ENCODE results near the gene MED31.
A peak's percentile ranks its signal among the peaks of the same experiment; 100 is the strongest.
"Not testable (repeated sequence)": the region's sequence is repeated elsewhere in the genome, so short reads cannot be mapped to it uniquely, and the experiment has no call there.

MED31 gene

GRCh38 chr17:6667516-6667915 lies 16.1 kb upstream of the MED31 start:
- Histone ChIP-seq H3K27ac (ENCODE audit: low read length) (no peak overlapping the region), H3K4me1 (ENCODE audit: low read length) (no peaks in the 10 kb centered on the region), H3K4me2 (ENCODE audit: low read depth, low read length) (no peak overlapping the region), H3K27me3 (replicated peaks; ENCODE audit: insufficient read depth, low read length) (no peaks in the 10 kb centered on the region), H3K9ac (ENCODE audit: low read length) (no peak overlapping the region), H3K36me3 (replicated peaks; ENCODE audit: insufficient read depth, low read length) (no peaks in the 10 kb centered on the region), H3K4me3 (ENCODE audit: low read length) (no peak overlapping the region), H3K9me2 (replicated peaks; ENCODE audit: insufficient read depth, low read length) (no peaks in the 10 kb centered on the region), H3K79me2 (ENCODE audit: low read length) (no peaks in the 10 kb centered on the region), H3F3A (ENCODE audit: insufficient read depth, low read length) (no peaks in the 10 kb centered on the region), H4K20me1 (ENCODE audit: insufficient read depth, low read length) (no peaks in the 10 kb centered on the region), H2AFZ (ENCODE audit: low read length) (no peak overlapping the region), H3K9me3 (replicated peaks; ENCODE audit: insufficient read depth, low read length) (no peaks in the 10 kb centered on the region)
- no peak for DNase-seq
- TF ChIP-seq EZH2phosphoT487 (IDR thresholded peaks at IDR 0.05; ENCODE audit: low read length) (no peak), EZH2 (optimal IDR thresholded peaks at IDR 0.05; ENCODE audit: low read depth, low read length) (no peak)
- TF ChIP-seq, protein P1, sequence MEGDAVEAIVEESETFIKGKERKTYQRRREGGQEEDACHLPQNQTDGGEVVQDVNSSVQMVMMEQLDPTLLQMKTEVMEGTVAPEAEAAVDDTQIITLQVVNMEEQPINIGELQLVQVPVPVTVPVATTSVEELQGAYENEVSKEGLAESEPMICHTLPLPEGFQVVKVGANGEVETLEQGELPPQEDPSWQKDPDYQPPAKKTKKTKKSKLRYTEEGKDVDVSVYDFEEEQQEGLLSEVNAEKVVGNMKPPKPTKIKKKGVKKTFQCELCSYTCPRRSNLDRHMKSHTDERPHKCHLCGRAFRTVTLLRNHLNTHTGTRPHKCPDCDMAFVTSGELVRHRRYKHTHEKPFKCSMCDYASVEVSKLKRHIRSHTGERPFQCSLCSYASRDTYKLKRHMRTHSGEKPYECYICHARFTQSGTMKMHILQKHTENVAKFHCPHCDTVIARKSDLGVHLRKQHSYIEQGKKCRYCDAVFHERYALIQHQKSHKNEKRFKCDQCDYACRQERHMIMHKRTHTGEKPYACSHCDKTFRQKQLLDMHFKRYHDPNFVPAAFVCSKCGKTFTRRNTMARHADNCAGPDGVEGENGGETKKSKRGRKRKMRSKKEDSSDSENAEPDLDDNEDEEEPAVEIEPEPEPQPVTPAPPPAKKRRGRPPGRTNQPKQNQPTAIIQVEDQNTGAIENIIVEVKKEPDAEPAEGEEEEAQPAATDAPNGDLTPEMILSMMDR (IDR thresholded peaks at IDR 0.05; ENCODE audit: low read length), result no peak

GRCh38 chr17:6666557-6666956 lies 15.2 kb upstream of the MED31 start:
- H3K9me3 ChIP-seq (replicated peaks; ENCODE audit: insufficient read depth, low read length), result no peaks in the 10 kb centered on the region
- no peak overlapping the region for H2AFZ ChIP-seq (ENCODE audit: low read length)
- no peaks in the 10 kb centered on the region for H3K79me2 ChIP-seq (ENCODE audit: low read length)
- no peaks in the 10 kb centered on the region for H3K9me2 ChIP-seq (replicated peaks; ENCODE audit: insufficient read depth, low read length)
- no peaks in the 10 kb centered on the region for H4K20me1 ChIP-seq (ENCODE audit: insufficient read depth, low read length)
- no peaks in the 10 kb centered on the region for H3F3A ChIP-seq (ENCODE audit: insufficient read depth, low read length)
- no peak for DNase-seq
- no peaks in the 10 kb centered on the region; the same call in 1 of the 2 replicates for H3K4me1 ChIP-seq (ENCODE audit: low read length)
- TF ChIP-seq EZH2 (optimal IDR thresholded peaks at IDR 0.05; ENCODE audit: low read depth, low read length), result no peak
- no peak for TF ChIP-seq EZH2phosphoT487 (IDR thresholded peaks at IDR 0.05; ENCODE audit: low read length)
- TF ChIP-seq, protein P1 (IDR thresholded peaks at IDR 0.05; ENCODE audit: low read length), result no peak
- no peak overlapping the region for H3K4me3 ChIP-seq (ENCODE audit: low read length)
- H3K36me3 ChIP-seq (replicated peaks; ENCODE audit: insufficient read depth, low read length), result no peaks in the 10 kb centered on the region
- no peak overlapping the region for H3K4me2 ChIP-seq (ENCODE audit: low read depth, low read length)
- H3K27ac ChIP-seq (ENCODE audit: low read length), result no peak overlapping the region
- H3K27me3 ChIP-seq (replicated peaks; ENCODE audit: insufficient read depth, low read length), result no peaks in the 10 kb centered on the region
- no peak overlapping the region for H3K9ac ChIP-seq (ENCODE audit: low read length)

DNA sequence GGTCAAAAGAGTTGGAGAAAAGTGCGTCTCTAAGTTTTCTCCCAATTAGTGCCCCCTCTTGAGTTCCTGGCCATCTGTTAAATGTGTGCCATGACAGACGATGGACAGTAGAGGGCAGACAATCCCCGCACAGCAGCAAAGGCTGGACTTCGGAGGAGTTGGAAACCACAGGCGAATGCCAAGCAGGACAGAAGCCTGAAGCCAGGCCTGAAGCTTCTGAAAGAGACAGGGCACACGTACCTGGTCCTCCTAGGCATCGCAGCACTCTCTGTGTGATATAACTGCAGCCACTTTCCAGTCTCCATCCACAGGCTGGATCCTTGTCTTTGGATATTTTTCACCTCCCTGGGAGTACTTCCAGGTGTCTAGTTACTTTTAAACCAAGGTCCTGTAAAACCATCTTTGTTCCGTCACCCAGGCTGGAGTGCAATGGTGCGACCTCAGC lies 14.7 kb upstream of the MED31 start:
- H3K9ac ChIP-seq (ENCODE audit: low read length), result no peak overlapping the region

DNA sequence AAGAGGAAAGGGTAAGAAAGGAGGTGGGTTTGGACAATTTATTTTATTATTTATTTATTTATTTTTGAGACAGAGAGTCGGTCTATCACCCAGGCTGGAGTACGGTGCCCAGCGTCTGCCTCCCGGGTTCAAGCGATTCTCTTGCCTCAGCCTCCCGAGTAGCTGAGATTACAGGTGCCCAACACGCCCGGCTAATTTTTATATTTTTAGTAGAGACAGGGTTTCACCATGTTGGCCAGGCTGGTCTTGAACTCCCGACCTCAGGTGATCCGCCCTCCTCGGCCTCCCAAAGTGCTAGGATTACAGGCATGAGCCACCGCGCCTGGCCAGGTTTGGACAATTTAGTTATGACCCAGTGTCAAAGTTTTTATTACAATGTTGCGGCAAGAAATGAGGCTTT lies 11.8 kb upstream of the MED31 start:
- not testable (repeated sequence) for H3F3A ChIP-seq (ENCODE audit: insufficient read depth, low read length); H3K79me2 ChIP-seq (ENCODE audit: low read length); H3K4me1 ChIP-seq (ENCODE audit: low read length); H3K27ac ChIP-seq (ENCODE audit: low read length); H3K4me3 ChIP-seq (ENCODE audit: low read length); H3K36me3 ChIP-seq (replicated peaks; ENCODE audit: insufficient read depth, low read length); H4K20me1 ChIP-seq (ENCODE audit: insufficient read depth, low read length); H3K4me2 ChIP-seq (ENCODE audit: low read depth, low read length); H3K9me3 ChIP-seq (replicated peaks; ENCODE audit: insufficient read depth, low read length); H2AFZ ChIP-seq (ENCODE audit: low read length); H3K9me2 ChIP-seq (replicated peaks; ENCODE audit: insufficient read depth, low read length); H3K27me3 ChIP-seq (replicated peaks; ENCODE audit: insufficient read depth, low read length); H3K9ac ChIP-seq (ENCODE audit: low read length); DNase-seq

More for the DNA sequence above, 14.7 kb upstream of the MED31 start:
- Histone ChIP-seq H3K36me3 (replicated peaks; ENCODE audit: insufficient read depth, low read length) (no peaks in the 10 kb centered on the region), H3K4me2 (ENCODE audit: low read depth, low read length) (no peak overlapping the region), H2AFZ (ENCODE audit: low read length) (no peak overlapping the region), H3K4me3 (ENCODE audit: low read length) (no peak overlapping the region), H4K20me1 (ENCODE audit: insufficient read depth, low read length) (no peaks in the 10 kb centered on the region), H3F3A (ENCODE audit: insufficient read depth, low read length) (no peaks in the 10 kb centered on the region), H3K4me1 (ENCODE audit: low read length) (peaks cover 4% of the 10 kb centered on the region), H3K27me3 (replicated peaks; ENCODE audit: insufficient read depth, low read length) (no peaks in the 10 kb centered on the region), H3K9me3 (replicated peaks; ENCODE audit: insufficient read depth, low read length) (no peaks in the 10 kb centered on the region), H3K79me2 (ENCODE audit: low read length) (no peaks in the 10 kb centered on the region), H3K27ac (ENCODE audit: low read length) (no peak overlapping the region), H3K9me2 (replicated peaks; ENCODE audit: insufficient read depth, low read length) (no peaks in the 10 kb centered on the region)
- TF ChIP-seq EZH2phosphoT487 (IDR thresholded peaks at IDR 0.05; ENCODE audit: low read length) (no peak), EZH2 (optimal IDR thresholded peaks at IDR 0.05; ENCODE audit: low read depth, low read length) (no peak)
- TF ChIP-seq, protein P1 (IDR thresholded peaks at IDR 0.05; ENCODE audit: low read length), result peak; percentile 89
- peak; percentile 63 for DNase-seq

Data from MM.1S (cell line).